Stimulated activated CD4-positive, alpha-beta T cell treated with anti-CD3 and anti-CD28 coated beads, Interleukin-2, amount 100 ng/mL, for 48 hours (primary cell): ENCODE measurements around the gene BCL2A1.
A peak's percentile ranks its signal among the peaks of the same experiment; 100 is the strongest.
"Not testable (repeated sequence)": the region's sequence is repeated elsewhere in the genome, so short reads cannot be mapped to it uniquely, and the experiment has no call there.

Experiments used
- DNase-seq, 2 donors: peaks; one replicate each; pipeline ENCODE4 v3.0.0-alpha.2; 2020

BCL2A1 gene

DNA sequence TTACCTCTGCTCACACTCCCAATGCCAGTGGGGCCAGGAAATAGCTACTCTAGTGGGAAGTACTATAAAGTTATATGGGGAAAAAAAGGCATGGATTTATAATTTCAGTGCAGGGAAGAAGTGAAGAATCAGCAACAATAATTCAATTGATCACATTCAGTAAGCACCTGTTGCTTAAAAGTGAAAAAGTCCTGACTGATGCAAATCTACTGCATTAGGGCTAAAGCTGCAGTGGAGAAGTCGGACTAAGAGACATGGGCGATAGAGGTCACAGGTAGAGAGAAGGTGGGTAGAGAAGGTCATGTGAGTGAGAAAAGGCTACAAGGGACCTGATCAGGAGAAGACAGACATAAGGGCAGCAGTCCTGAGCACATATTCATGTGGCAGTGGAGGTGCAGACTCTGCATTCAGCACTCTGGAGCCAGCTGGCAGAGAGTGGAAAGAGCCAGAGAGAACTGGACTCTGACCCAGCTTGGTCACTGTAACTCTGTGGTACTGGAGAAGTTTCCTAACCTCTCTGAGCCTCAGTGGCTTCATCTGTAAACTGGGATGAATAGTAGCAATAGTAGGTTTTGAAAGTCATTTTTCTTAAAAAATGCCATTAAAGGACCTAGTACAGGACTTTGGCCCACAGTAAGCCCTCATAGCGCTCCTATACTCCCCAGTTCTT, 17.6 kb upstream of the BCL2A1 start:
- DNase-seq: no peak

DNA sequence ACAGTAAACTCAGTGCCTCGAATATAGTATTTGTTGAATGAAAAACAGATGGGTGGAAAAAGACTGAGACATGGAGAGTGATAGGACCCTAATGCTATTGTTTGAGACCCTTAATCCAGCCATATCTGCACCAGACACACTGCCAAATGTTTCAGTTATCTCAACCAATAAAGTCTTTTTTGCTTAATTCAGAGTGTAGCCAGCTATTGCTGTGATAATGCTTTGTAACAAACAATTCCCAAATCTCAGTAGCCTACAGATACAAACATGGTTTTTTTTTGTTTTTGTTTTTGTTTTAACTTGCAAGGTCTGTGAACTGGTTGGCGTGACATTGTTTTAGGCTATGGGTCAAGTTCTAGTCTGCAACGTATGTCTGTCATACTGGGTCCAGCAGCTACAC, 17.0 kb upstream of the BCL2A1 start:
- DNase-seq: no peak

DNA sequence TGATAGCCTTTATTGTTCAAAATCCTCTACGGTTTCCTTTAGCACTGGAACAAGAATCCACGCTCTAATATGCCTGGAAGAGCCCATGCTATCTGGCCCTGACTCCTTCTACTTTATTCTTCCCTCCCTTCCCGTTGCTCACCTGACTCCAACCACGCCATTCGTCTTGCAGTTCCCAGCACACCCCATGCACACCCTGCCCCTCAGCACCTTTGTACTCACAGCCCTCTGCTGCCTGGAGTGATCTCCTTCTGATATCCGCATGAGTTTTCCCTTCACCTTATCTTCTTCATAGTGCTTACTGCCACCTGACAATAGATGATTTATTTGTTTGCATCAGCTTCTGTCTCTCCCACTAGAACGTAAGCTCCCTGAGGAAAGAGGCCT, 16.6 kb upstream of the BCL2A1 start:
- no peak for DNase-seq

DNA sequence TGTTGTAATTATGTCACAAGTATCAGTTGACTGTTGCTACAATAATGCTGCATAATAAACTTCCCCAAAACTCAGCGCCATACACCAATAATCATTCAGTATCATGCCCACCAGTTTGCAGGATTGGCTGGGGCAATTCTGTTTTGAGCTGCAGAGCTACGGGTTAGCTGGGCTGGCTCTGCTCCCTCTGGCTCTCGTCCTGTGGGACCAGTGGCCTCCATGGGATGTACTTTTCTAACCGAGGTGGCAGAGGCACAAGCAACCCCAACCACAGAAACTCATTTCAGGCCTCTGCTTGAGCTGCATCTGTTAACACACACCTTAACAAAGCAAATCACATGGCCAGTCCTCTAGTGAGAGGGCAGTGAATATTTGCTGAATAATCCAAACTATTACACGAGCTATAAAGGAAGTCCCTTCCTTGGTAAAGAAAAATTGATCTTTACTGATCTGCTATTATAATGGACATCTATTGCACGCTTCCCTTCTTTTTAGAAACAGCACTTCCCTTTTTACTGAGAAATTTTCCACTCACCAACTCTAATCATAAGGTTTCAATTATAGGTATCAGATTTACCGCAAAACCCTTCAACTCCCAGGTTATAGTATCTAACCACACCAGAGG, 10.9 kb upstream of the BCL2A1 start:
- no peak for DNase-seq

DNA sequence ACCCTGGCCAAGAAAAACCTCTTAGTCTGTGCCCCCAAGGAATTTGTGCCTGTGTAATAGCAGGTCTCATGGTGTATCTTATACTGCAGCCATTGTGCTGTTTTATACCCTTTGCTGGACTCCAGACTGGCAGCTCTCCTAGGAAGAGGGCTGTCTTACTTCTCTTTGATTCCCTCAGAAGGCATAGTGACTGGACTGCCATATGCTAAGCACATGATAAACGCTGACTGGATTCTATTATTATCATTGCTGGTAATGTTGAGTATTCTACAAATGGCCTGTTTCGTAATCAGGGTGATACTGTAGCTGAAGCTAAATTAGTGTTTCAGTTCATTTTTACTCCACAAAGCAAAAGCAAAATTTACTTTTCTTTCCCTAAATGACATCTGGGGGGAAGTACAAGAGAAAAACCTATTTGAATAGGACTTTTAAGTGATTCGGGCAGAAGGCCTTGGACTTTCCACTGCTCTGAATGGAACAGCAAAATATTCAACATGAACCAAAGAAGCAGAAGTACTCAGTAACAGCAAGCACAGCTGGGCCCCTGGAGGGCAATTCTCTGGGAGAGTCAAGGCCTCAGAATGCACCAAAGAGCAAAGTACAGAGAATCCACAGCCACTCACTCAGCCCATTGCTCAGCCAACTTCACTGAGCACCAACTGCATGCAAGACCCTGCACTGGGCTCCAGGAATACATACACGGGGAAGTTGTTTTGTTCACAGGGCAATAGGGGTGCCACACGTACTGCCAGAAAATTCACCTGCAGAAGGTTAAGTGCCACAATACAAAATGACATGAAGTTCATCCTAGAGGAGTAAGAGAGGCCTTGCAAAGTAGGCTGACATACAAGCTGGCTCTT, 7.9 kb upstream of the BCL2A1 start:
- no peak for DNase-seq

DNA sequence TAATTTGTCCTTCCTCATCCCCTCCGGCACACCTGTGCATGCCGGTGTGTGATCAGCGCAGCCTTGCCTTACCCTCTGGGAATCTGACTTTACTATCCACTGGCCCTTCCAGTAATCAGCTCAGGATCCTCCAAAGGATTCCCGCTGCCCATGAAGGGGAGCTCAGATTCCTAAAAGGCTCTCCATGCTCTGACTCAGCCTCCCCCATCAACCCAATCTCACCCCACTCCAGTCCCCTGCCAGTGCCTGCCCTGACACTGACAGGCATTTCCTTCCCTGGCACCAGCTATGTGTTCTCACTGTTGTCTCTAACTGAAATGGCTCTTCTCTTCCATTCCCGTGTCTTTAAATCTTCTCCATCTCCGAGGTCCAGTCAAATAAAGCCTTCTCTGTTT, 7.3 kb upstream of the BCL2A1 start:
- DNase-seq: no peak

DNA sequence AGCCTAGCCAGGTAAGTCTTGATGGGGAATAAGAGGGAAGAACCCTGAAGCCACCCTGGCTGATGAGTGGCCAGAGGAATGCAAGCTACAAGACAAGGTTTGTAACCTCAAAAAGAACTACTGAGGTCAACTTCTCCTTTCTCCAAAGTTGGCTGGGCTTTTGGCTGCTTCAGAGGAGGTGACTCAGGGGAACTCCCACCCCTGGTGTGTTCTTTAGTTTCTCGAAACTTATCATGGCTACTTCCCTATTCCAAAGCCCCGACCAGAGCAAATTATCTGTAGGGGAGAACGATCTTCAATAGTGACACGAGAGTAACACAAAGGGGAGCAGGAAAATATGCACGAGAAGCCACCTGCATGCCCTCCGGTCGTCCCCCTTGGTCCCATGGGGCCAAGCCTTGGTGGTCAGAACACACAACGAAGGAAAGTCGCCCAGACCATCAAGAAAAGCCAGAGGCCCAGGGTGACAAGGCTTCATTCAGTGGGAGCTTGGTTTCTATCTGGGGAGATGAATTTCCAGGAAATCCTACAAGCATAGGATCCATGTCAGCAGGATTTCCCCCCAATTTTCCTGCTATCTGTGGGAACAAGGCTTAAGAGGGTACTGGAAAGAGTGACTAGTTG, 6.5 kb upstream of the BCL2A1 start:
- DNase-seq: no peak

DNA sequence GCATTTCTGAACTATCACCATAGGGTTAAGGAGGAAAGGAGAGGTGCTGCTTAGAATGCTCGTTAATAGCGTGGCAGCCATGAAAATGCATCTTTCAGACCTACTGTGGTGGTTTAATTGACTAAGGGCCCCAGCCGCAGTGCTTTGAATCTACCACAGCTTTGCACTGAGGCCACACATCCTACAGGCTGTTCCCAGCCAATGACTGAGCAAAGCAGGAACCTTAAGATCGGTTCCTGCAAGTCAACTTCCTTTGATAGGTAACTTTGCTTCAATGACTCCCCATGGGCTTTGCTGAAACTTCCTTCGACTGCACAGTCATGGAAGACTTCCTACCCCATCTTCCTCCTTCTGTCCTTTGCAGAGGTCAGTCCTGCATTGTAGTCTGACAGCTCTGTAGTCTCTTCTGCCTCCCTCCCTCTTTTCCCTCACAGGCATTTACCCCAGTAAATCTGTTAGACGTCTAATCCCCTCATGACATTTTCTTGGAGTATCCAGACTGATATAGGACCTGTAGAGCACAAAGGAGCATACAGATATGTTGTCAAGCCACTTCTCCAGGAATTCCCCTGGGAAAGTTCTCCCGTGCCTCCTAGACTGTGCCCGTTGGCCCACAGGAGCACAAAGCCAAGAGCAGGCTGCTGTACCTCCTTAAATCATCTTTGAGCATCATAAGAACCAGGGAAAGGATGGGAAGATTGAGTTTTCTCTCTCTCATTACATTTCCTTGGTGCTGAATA, 2.6 kb upstream of the BCL2A1 start:
- DNase-seq: peak in 1 of 2 donors; percentile 39

DNA sequence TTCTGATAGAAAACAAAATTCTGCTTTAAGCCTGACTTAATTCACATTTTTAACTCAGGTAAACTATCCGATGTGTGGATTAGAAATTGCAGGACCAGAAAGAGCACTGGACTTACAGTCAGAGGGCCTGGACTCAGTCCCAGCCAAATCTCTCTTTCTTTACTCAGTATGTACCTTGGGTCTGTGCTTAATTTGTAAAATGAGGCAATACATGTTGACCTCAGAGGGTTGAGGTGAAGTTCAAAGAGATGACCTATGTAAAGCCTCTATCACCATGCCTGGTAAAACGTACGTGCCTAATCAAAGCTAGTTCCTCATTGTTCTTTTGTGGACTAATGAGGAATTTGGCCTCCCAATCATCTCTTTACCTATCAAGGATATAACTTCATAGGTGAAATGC, 1.9 kb upstream of the BCL2A1 start:
- DNase-seq: no peak

DNA sequence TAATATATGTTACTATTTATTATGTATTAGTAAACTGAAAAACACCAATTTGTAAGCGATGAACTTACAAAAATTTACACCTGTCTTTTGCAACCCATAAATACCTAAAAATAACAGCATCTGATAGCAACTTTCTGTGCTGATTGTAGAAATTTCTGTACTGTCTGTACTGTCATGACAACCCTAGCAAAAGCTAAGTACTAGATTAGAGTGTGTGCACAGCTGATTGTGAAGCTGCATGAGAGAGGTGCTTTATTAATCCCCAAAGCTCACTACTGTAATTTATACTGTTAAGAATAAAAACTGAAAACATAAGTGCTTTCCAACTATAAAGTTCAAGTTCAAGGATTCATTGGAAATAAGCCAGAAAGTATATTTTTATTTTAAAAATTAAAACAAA, 815 bp downstream of the BCL2A1 start:
- no peak for DNase-seq

DNA sequence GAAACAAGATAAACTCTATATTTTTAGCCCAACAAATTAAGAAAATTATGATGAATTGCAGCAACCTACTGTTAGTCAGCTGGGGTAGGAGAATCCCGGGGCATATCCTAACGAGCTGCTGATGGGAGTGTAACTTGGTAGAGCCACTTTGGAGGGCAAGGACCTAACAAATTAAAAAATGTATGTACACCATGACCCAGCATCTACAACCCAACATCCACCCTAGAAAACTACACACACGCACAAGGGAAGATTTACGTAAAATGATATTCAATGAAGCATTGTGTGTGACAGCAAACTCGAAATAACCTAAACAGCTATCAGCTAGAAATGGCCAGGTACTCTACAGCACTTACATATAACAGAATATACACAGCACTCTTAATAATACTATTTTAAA, 1.9 kb downstream of the BCL2A1 start:
- no peak for DNase-seq

DNA sequence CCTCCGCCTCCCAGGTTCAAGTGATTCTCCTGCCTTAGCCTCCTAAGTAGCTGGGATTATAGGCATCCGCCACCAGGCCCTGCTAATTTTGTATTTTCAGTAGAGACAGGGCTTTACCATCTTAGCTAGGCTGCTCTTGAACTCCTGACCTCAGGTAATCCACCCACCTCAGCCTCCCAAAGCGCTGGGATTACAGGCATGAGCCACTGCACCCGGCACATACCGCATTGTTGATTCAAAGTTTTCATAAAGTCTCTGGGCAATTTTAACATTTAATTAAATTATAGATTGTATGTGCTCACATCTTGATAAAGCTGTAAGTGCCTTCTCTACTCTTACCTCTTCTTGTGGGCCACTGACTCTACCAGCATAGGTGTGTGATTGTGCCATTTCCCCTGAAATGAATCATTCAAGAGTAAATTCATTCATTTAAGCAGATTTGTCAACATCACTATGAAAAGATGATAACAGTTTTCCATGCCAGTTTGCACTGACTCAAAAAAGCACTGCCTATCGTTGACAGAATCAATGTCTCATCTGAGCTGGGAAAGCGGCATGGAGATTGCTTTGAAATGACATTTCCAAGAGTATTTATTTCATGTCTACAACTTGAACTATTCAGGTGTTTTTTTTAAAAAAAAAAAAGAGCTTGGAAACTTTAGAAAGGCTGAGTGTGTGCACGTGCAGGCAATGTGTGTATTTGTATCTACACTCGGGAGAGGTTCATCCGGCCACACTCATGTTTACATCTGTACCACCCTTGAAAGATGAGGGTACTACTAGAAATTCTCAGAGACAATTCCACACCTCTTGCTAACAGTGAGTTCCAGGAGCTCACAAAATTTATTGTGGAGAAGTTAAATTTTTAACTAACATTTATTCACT, 3.5 kb downstream of the BCL2A1 start:
- DNase-seq: no peak

DNA sequence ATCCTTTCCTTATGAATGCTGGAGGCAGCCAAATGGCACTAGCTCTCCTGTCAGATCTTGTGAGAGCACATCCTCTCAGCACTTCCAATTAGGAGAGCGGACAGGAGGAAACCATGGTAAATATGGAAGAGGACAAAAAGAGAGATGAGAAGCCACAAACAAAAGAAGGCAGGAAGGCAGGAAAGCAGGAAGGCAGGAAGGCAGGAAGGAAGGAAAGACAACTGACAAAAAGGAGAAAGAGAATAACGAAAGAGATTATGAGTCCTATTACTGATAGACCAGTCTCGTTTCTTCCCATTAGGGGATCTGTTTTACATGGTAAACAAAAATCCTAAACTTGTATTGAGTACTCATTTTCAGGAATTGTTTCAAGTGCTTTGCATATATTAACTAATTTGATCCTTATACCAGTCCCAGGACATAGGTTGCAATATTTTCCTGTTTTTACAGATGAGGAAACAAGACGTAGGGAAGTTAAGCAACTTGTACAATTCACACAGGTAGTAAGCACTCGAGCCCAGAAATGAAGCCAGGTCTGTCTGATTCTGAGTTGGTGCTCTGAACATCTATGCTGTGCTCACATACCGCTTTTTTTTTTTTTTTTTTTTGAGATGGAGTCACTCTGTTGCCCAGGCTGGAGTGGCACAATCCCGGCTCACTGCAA, 4.2 kb downstream of the BCL2A1 start:
- no peak for DNase-seq

DNA sequence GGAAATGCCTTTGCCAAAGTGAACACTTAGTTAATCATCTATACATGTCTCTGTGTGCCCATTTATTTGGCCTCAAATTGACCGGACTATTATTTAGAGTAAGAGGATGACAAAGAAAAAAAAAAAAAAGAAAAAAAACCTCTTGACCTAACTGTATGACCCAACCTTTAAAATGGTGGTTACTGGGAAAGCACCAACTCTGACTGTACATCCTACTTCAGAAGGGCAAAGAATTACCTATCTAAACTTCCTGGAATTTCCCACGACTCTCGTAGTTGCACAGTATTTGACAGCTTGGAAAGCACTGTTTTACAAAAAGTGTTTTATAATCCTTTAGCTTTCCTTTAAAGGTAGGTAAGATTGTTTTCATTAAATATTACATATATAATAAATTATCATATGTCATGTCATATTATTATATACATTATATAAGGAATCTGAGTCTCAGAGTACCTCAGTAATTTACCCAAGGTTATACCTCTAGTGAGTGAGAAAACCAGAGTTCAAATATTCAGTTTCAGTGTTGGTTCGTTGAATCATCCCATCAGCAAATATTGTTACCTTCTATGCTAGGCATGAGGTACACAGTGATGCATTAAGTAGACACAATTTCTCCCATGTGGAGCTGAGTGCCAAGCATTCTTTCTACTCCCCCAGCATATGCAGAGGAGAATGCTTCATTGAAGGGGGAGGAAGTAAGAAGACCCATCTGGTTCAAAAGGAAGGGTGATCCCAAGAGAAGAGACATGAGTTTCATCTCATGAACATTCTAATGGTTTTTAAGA, 5.0 kb downstream of the BCL2A1 start:
- no peak for DNase-seq

DNA sequence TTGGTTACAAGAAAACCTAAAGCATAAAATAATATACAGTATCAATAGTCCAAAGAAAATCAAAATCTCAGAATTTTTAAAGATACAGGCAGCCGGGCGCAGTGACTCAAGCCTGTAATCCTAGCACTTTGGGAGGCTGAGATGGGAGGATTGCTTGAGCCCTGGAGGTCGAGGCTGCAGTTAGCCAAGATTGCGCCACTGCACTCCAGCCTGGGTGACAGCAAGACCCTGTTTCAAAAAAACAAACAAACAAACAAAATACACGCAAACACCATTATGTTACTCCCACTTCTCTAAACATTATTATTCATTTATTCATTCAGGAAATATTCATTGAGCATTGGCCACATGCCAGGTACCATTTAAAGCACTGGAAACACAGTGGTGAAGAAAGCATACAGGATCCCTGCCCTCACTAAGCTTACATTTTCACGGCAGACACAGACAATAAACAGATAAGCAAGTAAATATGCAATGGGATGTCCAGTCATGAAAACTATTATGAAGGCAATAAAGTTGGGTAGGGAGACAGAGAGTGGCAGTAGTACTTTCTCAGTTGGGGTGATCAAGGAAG, 6.7 kb downstream of the BCL2A1 start:
- DNase-seq: no peak

DNA sequence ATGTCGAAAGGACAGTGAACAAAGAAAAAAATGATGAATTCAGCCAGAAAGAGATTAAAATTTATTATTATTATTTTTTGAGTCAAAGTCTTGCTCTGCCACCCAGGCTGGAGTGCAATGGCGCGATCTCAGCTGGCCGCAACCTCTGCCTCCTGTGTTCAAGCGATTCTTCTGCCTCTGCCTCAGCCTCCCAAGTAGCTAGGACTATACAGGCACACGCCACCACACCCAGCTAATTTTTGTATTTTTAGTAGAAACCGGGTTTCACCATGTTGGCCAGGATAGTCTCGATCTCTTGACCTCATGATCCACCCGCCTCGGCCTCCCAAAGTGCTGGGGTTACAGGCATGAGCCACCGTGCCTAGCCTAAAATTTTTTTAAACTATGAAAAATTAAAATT, 8.1 kb downstream of the BCL2A1 start:
- not testable (repeated sequence) for DNase-seq

DNA sequence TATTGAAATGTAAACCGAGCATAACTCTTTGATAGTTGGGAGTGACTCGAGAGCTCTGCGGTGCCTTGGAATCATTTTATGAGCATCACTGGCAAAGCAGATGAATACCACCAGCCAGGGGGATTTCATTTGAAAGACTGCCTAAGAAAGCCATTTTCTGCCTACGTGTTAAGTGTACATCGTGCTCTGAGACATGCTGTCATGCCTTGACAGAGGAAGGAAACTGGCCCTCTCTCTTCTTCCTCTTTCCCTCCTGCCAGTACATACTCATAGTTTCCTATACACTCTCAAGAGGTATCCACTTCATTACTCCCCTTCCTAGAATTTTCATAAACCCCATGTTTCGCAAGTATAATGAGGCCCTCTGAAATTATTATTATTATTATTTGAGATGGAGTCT, 8.8 kb downstream of the BCL2A1 start:
- no peak for DNase-seq

DNA sequence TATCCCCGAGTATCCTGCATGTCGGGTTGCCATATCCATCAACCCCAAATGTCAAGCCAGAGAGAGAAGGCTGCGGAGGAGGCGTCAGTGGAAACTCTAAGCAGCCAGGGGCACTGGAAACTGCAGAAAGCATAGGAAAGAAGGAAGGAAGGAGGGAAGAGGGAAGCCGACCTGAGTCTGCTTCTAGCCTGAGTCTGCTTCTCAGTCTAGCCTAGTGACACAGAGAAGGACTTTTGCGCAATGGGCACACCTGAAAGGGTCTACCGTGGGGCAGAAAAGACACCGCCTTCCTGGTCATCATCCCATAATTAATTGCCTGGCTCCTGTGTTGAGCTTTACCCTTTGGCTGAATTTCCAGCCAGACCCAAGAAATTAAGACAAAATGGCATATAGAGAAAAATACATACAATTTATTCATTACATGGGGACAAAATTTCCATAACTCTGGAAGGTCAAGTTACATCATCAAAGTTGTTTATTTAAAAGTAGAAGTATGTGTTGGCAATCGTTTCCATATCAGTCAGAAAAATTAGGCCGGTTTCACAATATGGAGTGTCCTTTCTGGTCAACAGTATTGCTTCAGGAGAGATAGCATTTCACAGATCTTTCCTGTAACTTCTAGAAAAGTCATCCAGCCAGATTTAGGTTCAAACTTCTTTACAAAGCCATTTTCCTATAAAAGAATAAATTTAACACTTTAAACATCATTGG, 10.3 kb downstream of the BCL2A1 start:
- DNase-seq: no peak

DNA sequence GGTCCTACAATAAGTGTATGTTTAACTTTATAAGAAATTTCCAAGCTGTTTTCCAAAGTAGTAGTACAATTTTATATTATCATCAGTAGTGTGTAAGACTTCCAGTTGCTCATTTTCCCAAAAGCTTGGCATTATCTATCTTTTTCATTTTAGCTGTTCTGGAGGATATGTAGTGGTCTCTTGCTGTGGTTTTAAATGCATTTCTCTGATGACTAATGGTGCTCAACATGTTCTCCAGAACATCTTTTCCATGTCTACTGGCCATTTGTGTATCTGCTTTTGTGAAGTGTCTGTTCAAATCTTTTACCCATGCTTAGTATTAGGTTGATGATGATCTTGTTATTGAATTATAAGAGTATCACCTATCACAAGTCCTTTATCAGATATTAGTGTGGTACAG, 13.3 kb downstream of the BCL2A1 start:
- DNase-seq: no peak
